ENCODE results near the gene TMPRSS4.

The TMPRSS4 gene

GRCh38 chr11:118155776-118156530 is 79.1 kb downstream of the TMPRSS4 start:
- no peak for DNase-seq (ENCODE audit: low read depth, low spot score)
- no peak for TF ChIP-seq CTCF (IDR thresholded peaks at IDR 0.05; ENCODE audit: low read depth, low read length)
- H3K4me3 ChIP-seq (ENCODE audit: low read depth, low read length), result no peak overlapping the region
- in situ Hi-C loops (cut with HindIII; ENCODE audit: low sequenced_read_pairs), result no loop called here

GRCh38 chr11:118156531-118157185 is 79.8 kb downstream of the TMPRSS4 start:
- H3K4me3 ChIP-seq (ENCODE audit: low read depth, low read length), result no peak overlapping the region
- in situ Hi-C loops (cut with HindIII; ENCODE audit: low sequenced_read_pairs), result no loop called here
- no peak for DNase-seq (ENCODE audit: low read depth, low spot score)
- TF ChIP-seq CTCF (IDR thresholded peaks at IDR 0.05; ENCODE audit: low read depth, low read length), result no peak

DNA sequence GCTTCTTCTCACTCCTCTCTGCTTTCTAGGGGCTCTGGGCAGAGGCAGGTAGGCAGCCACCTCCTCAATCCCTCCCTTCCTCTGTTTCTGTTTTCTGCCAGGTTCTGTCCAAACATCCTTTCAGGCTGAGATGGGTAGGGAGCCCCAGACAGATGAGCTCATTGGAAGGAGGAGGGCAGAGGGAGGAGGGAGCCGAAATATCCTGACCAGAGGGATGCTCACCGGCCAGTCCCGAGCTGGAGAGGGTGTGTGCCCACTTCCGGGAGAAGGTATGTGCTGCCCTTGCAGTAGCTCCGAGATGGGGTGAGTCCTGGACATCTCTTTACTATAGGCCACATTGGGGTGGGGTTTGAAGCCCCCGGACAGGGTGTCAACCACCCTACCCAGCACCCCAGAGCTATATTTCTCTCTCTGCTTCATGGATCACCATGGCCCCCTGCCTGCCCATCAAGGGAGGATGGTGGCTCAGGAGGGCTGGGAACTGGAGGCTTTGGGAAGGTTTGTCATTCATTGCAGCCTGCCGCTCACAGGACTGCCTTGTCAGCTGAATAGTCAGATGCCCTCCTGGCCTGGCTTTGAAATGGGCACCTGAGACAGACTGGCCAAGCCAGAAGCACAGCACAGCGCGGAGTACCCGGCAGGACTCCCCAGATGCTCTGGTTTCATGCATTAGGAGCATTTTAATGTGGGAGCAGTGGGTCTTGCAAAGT is 80.5 kb downstream of the TMPRSS4 start:
- in situ Hi-C loops (cut with HindIII; ENCODE audit: low sequenced_read_pairs), result no loop called here
- no peak for DNase-seq (ENCODE audit: low read depth, low spot score)
- TF ChIP-seq CTCF (IDR thresholded peaks at IDR 0.05; ENCODE audit: low read depth, low read length), result no peak

DNA sequence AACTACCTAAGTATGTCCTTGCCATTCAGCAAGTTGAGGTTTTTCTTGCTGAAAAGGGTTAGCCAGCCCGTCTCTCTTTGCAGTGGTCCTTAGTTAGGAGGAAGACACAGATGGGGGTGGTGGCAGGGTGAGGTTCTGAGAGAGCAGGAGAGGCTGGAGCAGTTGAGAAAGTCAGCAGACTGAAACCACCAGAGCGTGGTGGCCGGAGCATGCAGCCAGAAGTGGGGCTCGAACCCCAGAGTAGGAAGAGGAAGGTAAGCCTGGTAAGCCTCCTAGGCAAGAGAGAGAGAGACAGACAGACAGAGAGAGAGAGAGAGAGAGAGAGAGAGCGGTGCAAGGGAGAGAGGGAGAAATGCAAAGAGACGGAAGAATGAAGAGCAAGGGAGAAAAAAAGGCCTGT is 84.9 kb downstream of the TMPRSS4 start:
- no peak overlapping the region for H3K4me3 ChIP-seq (ENCODE audit: low read depth, low read length)
- DNase-seq (ENCODE audit: low read depth, low spot score), result no peak
- in situ Hi-C loops (cut with HindIII; ENCODE audit: low sequenced_read_pairs), result no loop called here
- no peak for TF ChIP-seq CTCF (IDR thresholded peaks at IDR 0.05; ENCODE audit: low read depth, low read length)

More for the DNA sequence above, 80.5 kb downstream of the TMPRSS4 start:
- no peak overlapping the region for H3K4me3 ChIP-seq (ENCODE audit: low read depth, low read length)

- in situ Hi-C loops (cut with HindIII; ENCODE audit: low sequenced_read_pairs), result no loop called here
- no peak for TF ChIP-seq CTCF (IDR thresholded peaks at IDR 0.05; ENCODE audit: low read depth, low read length)
- no peak overlapping the region for H3K4me3 ChIP-seq (ENCODE audit: low read depth, low read length)
- no peak for DNase-seq (ENCODE audit: low read depth, low spot score)
Observed at GRCh38 chr11:118162846-118163245, 86.0 kb downstream of the TMPRSS4 start.

GRCh38 chr11:118163494-118163893 is 86.6 kb downstream of the TMPRSS4 start:
- DNase-seq (ENCODE audit: low read depth, low spot score), result no peak
- no peak for TF ChIP-seq CTCF (IDR thresholded peaks at IDR 0.05; ENCODE audit: low read depth, low read length)
- in situ Hi-C loops (cut with HindIII; ENCODE audit: low sequenced_read_pairs), result no loop called here
- no peak overlapping the region for H3K4me3 ChIP-seq (ENCODE audit: low read depth, low read length)
